Endothelial cell of umbilical vein (primary cell): Measurements from ENCODE around the gene NFATC2. TPM values are rescaled to one million over a fixed set of nuclear protein-coding genes. Genes with fewer than 3 reads are reported as not detected.

Experiments used
- BruUV-seq: library from RNA; stranded (reverse); fragments of 400-500 nt; replicated peaks from 2 replicates; lab custom pipeline; 2021; lab: Mats Ljungman, UMichigan
- CTCF ChIA-PET: fragments of 300-600, 350-600 bp; sonication (Branson Sonifier 250); formaldehyde crosslinking; loops from one replicate; lab custom pipeline; 2021; ENCODE audit warnings: antibody characterized with exemption, inconsistent platforms; lab: Charles Lee
- POLR2A ChIA-PET: fragments of 300-600, 350-600 bp; sonication (Branson Sonifier 250); formaldehyde crosslinking; loops from one replicate; lab custom pipeline; 2021; ENCODE audit warnings: antibody characterized with exemption, inconsistent platforms; lab: Charles Lee
- DNase-seq: peaks from one replicate; pipeline ENCODE4 v3.0.0-alpha.2; 2011; ENCODE audit warnings: low read depth, low spot score
- FAIRE-seq: peaks from 2 replicates; lab custom pipeline; 2011; peaks lifted over from hg19 to GRCh38; lab: Jason Lieb, UNC
- H2AFZ ChIP-seq: 2 replicates; pipeline ENCODE4 v1.6.0; 2012; ENCODE audit warnings: low read depth, low read length, control low read depth, inconsistent platforms
- H3K27ac ChIP-seq: 2 replicates; pipeline ENCODE4 v1.5.1; 2011; ENCODE audit warnings: low read depth, mild to moderate bottlenecking, control low read depth, low read length, moderate library complexity; ENCODE audit not compliant: insufficient read depth
- H3K27me3 ChIP-seq, 2 experiments: 2 replicates each; pipeline versions ENCODE4 v1.6.0 to v1.6.1; 2011; ENCODE audit warnings: low read length in 2 of 2, mixed read lengths in 1 of 2; ENCODE audit not compliant: control insufficient read depth in 2 of 2, insufficient read depth in 2 of 2
- H3K36me3 ChIP-seq, 2 experiments: 2 replicates in 1 of 2; 3 replicates in 1 of 2; pipeline ENCODE4 v1.5.1; 2011; ENCODE audit warnings: low read length in 2 of 2, mild to moderate bottlenecking in 1 of 2, moderate library complexity in 1 of 2; ENCODE audit not compliant: control insufficient read depth in 2 of 2, insufficient read depth in 2 of 2; ENCODE audit errors: extremely low read depth in 1 of 2
- H3K4me1 ChIP-seq: 3 replicates; pipeline ENCODE4 v1.5.1; 2011; ENCODE audit warnings: mild to moderate bottlenecking, low read length; ENCODE audit not compliant: control insufficient read depth, insufficient read depth; ENCODE audit errors: extremely low read depth
- H3K4me2 ChIP-seq: 2 replicates; pipeline ENCODE4 v1.6.1; 2011; ENCODE audit warnings: low read length, control low read depth, mixed read lengths; ENCODE audit not compliant: insufficient read depth
- H3K4me3 ChIP-seq, 3 experiments: fragments of 200-600 bp in 1 of 3; sonication (generic), shearing (Covaris generic) in 1 of 3; replicated peaks in 1 of 3; 2 replicates each; pipeline ENCODE4 v1.5.1; 2011 to 2016; ENCODE audit warnings: control low read depth in 3 of 3, low read length in 3 of 3, mild to moderate bottlenecking in 2 of 3, inconsistent platforms in 1 of 3, low read depth in 1 of 3, moderate library complexity in 1 of 3; ENCODE audit not compliant: insufficient read depth in 1 of 3
- H3K79me2 ChIP-seq: 2 replicates; pipeline ENCODE4 v1.6.0; 2012; ENCODE audit warnings: low read length, inconsistent platforms; ENCODE audit not compliant: control insufficient read depth, insufficient read depth
- H3K9ac ChIP-seq: replicated peaks from 2 replicates; pipeline ENCODE3; 2011; ENCODE audit warnings: low read length, control low read depth; ENCODE audit not compliant: insufficient read depth; ENCODE audit errors: extremely low read depth
- H3K9me1 ChIP-seq: replicated peaks from 3 replicates; pipeline ENCODE4 v1.6.0; 2011; ENCODE audit warnings: mild to moderate bottlenecking, low read length; ENCODE audit not compliant: control insufficient read depth, insufficient read depth; ENCODE audit errors: extremely low read depth
- H3K9me3 ChIP-seq: replicated peaks from 2 replicates; pipeline ENCODE4 v1.5.1; 2012; ENCODE audit warnings: low read length, inconsistent platforms; ENCODE audit not compliant: control insufficient read depth, insufficient read depth
- H4K20me1 ChIP-seq: replicated peaks from 2 replicates; pipeline ENCODE3; 2011; ENCODE audit warnings: mild to moderate bottlenecking, low read length; ENCODE audit not compliant: control insufficient read depth, insufficient read depth; ENCODE audit errors: extremely low read depth
- EZH2 ChIP-seq: IDR thresholded peaks from 2 replicates; pipeline ENCODE4 v1.6.1; 2012; ENCODE audit warnings: borderline replicate concordance, low read depth, mild to moderate bottlenecking, moderate library complexity, low read length, inconsistent platforms; ENCODE audit not compliant: severe bottlenecking
- FOS ChIP-seq: IDR thresholded peaks from 2 replicates; pipeline ENCODE4 v1.6.1; 2011; ENCODE audit warnings: mild to moderate bottlenecking, low read length, moderate library complexity, borderline replicate concordance; ENCODE audit not compliant: insufficient read depth
- GATA2 ChIP-seq: IDR thresholded peaks from 2 replicates; pipeline ENCODE4 v1.7.0; 2011; ENCODE audit warnings: low read depth, mild to moderate bottlenecking, moderate library complexity, mixed read lengths, low read length; ENCODE audit not compliant: insufficient read length, insufficient read depth
- JUN ChIP-seq: IDR thresholded peaks from 2 replicates; pipeline ENCODE4 v1.6.1; 2011; ENCODE audit warnings: borderline replicate concordance, low read depth; ENCODE audit not compliant: insufficient read length, insufficient read depth
- MYC ChIP-seq: IDR thresholded peaks from one replicate; pipeline ENCODE4 v1.6.1; 2011; ENCODE audit warnings: mild to moderate bottlenecking, low read depth, low read length
- POLR2A ChIP-seq: IDR thresholded peaks from 2 replicates; pipeline ENCODE4 v1.6.1; 2012; ENCODE audit warnings: low read depth, mild to moderate bottlenecking, control low read depth, low read length
- POLR2AphosphoS5 ChIP-seq: IDR thresholded peaks from 2 replicates; pipeline ENCODE4 v1.6.1; 2012; ENCODE audit warnings: low read depth, mild to moderate bottlenecking, control low read depth, low read length, moderate library complexity; ENCODE audit not compliant: insufficient read depth
- dilution Hi-C: fragments of 300-500 bp; cut with MboI; formaldehyde crosslinking; loops from one replicate; pipeline ENCODE4 v1.15.0; 2019; ENCODE audit warnings: low sequenced_read_pairs; ENCODE audit not compliant: extremely low pct_ligation_motif_present
- intact Hi-C: fragments of 100-400 bp; cut with micrococcal nuclease; formaldehyde crosslinking; loops from one replicate; pipeline ENCODE4 v1.10.0; 2022
- polyA plus RNA-seq, 4 experiments: library from polyadenylated mRNA; depleted of rRNA in 3 of 4; stranded (reverse) in 3 of 4; unstranded in 1 of 4; fragments of >200 nt; gene quantifications; 2 replicates each; pipeline versions ENCODE4 v1.2.1 to v1.2.3, GENCODE V29; 2011 to 2012; ENCODE audit warnings: missing spikeins in 1 of 4
- total RNA-seq: library from RNA; stranded (reverse); gene quantifications from 2 replicates; pipeline ENCODE4 v1.2.3, GENCODE V29; 2021
- TF ChIP-seq, protein P1 (sequence below): IDR thresholded peaks from 2 replicates; pipeline ENCODE4 v1.6.1; 2011; ENCODE audit not compliant: insufficient read depth, insufficient read length
- TF ChIP-seq, protein P2 (sequence below), 2 donors: IDR thresholded peaks; 1 replicate in 1 of 2; 2 replicates in 1 of 2; pipeline ENCODE4 v1.5.1; 2011; ENCODE audit warnings: low read length in 2 of 2, mild to moderate bottlenecking in 2 of 2, moderate library complexity in 2 of 2, control low read depth in 1 of 2, inconsistent platforms in 1 of 2, low read depth in 1 of 2; ENCODE audit not compliant: insufficient read depth in 1 of 2; ENCODE audit errors: extremely low read depth in 1 of 2

NFATC2 gene
- total and polyA plus RNA-seq, 2 donors (not counting 3 experiments of a cell fraction or from before 2014, with no cell fraction given), result 3.1 to 13.0 TPM

DNA sequence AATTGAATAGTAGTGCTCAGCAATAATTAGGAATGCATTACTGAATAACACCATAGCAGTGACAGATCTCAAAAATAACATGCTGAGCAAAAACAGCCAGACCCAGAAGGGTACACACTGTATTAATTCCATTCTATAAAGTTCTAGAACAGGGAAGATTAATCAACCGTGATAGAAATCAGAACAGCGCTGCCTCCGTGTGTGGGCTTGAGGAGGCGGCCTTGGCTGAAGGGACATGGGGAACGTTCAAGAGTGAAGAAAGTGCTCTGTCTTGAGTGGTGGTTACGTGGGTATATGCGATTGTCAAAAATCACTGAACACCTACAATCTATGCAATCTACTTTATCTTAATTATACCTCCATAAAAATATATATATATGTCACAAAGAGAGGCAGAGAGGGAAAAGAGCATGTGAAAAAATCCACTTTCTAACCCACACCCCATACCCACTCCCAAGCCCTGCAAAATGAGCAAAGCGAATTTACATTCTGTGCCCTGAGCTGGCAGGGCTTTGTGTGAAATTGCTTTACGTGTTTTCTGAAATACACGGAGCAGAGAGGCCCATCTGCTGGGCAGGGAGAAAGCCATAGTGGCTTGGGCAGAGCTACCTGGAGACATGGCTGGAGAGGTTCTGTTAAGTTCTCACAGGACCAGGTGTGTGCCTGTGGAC lies 74.4 kb downstream of the NFATC2 start:
- Histone ChIP-seq H3K27me3 (no peaks in the 10 kb centered on the region), H4K20me1 (no peaks in the 10 kb centered on the region), H3K4me2 (no peak overlapping the region), H3K4me3 (no peak overlapping the region), H3K9me1 (no peaks in the 10 kb centered on the region), H3K27ac (no peak overlapping the region), H3K9me3 (no peaks in the 10 kb centered on the region), H3K79me2 (no peaks in the 10 kb centered on the region), H2AFZ (no peak overlapping the region), H3K4me1 (peaks cover 2% of the 10 kb centered on the region), H3K36me3 (no peaks in the 10 kb centered on the region), H3K9ac (no peak overlapping the region)
- CTCF ChIA-PET, result no interaction called here
- no TSS peak for BruUV-seq
- intact Hi-C loops (loop anchor here (10.0 kb wide), 1 partner anchor 493 kb away; no protein-coding TSS in a partner anchor), dilution Hi-C loops (no loop called here)
- FAIRE-seq (no peak), DNase-seq (no peak)
- TF ChIP-seq FOS (no peak), EZH2 (no peak), JUN (no peak), POLR2AphosphoS5 (no peak), POLR2A (no peak), GATA2 (no peak), MYC (no peak)
- TF ChIP-seq, protein P1, sequence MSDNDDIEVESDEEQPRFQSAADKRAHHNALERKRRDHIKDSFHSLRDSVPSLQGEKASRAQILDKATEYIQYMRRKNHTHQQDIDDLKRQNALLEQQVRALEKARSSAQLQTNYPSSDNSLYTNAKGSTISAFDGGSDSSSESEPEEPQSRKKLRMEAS, result no peak
- TF ChIP-seq, protein P2, sequence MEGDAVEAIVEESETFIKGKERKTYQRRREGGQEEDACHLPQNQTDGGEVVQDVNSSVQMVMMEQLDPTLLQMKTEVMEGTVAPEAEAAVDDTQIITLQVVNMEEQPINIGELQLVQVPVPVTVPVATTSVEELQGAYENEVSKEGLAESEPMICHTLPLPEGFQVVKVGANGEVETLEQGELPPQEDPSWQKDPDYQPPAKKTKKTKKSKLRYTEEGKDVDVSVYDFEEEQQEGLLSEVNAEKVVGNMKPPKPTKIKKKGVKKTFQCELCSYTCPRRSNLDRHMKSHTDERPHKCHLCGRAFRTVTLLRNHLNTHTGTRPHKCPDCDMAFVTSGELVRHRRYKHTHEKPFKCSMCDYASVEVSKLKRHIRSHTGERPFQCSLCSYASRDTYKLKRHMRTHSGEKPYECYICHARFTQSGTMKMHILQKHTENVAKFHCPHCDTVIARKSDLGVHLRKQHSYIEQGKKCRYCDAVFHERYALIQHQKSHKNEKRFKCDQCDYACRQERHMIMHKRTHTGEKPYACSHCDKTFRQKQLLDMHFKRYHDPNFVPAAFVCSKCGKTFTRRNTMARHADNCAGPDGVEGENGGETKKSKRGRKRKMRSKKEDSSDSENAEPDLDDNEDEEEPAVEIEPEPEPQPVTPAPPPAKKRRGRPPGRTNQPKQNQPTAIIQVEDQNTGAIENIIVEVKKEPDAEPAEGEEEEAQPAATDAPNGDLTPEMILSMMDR (IDR thresholded peaks at IDR 0.05; ENCODE audit: extremely low read depth in 1 of 2, insufficient read depth in 1 of 2, low read depth in 1 of 2, low read length in 2 of 2), result no peak
- POLR2A ChIA-PET, result no interaction called here
